HepG2 (cell line): Measurements from ENCODE around the gene TAF6L. TPM values are rescaled to one million over a fixed set of nuclear protein-coding genes. Genes with fewer than 3 reads are reported as not detected.
A peak's percentile ranks its signal among the peaks of the same experiment; 100 is the strongest.

Source experiments
- ATF7 ChIP-seq, 2 experiments: fragments of 450-650 bp in 1 of 2; sonication (generic) in 1 of 2; formaldehyde crosslinking in 1 of 2; IDR thresholded peaks; 2 replicates each; pipeline versions ENCODE4 v1.4.0 to v1.6.1; 2016 to 2020; ENCODE audit warnings: antibody characterized with exemption in 1 of 2, mild to moderate bottlenecking in 1 of 2, missing genetic modification reagents in 1 of 2
- HIVEP1 ChIP-seq: sonication (generic); formaldehyde crosslinking; IDR thresholded peaks from 2 replicates; pipeline ENCODE4 v1.4.0; 2020; ENCODE audit warnings: mild to moderate bottlenecking, missing genetic modification reagents
- KLF9 ChIP-seq: IDR thresholded peaks from 2 replicates; pipeline ENCODE4 v1.6.1; 2016; ENCODE audit warnings: low read depth
- MEIS1 ChIP-seq: sonication (generic); formaldehyde crosslinking; IDR thresholded peaks from 2 replicates; pipeline ENCODE4 v1.9.0; 2021; ENCODE audit warnings: mild to moderate bottlenecking, missing genetic modification reagents, moderate library complexity, borderline replicate concordance
- MIXL1 ChIP-seq: IDR thresholded peaks from 2 replicates; pipeline ENCODE4 v1.6.1; 2016
- MNT ChIP-seq: fragments of 450-650 bp; IDR thresholded peaks from 2 replicates; pipeline ENCODE4 v1.6.1; 2016
- MXD1 ChIP-seq: sonication (generic); formaldehyde crosslinking; IDR thresholded peaks from 2 replicates; pipeline ENCODE4 v1.4.0; 2020; ENCODE audit warnings: mild to moderate bottlenecking, missing genetic modification reagents
- NKX3-1 ChIP-seq: sonication (generic); formaldehyde crosslinking; IDR thresholded peaks from 2 replicates; pipeline ENCODE4 v1.5.0; 2020; ENCODE audit warnings: missing genetic modification reagents
- SKIL ChIP-seq: sonication (generic); formaldehyde crosslinking; IDR thresholded peaks from 2 replicates; pipeline ENCODE4 v1.8.0; 2022; ENCODE audit warnings: missing genetic modification reagents, mild to moderate bottlenecking, moderate library complexity, borderline replicate concordance
- TOE1 ChIP-seq: sonication (generic); formaldehyde crosslinking; IDR thresholded peaks from 2 replicates; pipeline ENCODE4 v1.4.0; 2020; ENCODE audit warnings: mild to moderate bottlenecking, missing genetic modification reagents
- XRCC5 ChIP-seq: fragments of 200-400 bp; formaldehyde crosslinking; optimal IDR thresholded peaks from 2 replicates; pipeline ENCODE3; 2017; ENCODE audit warnings: mild to moderate bottlenecking, low read length
- YEATS2 ChIP-seq: sonication (generic); formaldehyde crosslinking; IDR thresholded peaks from 2 replicates; pipeline ENCODE4 v1.4.0; 2020; ENCODE audit warnings: missing genetic modification reagents, borderline replicate concordance
- ZKSCAN1 ChIP-seq: fragments of 150-350 bp; IDR thresholded peaks from 2 replicates; pipeline ENCODE4 v1.6.1; 2014; ENCODE audit warnings: low read length
- ZNF337 ChIP-seq: sonication (generic); formaldehyde crosslinking; IDR thresholded peaks from 2 replicates; pipeline ENCODE4 v1.5.1; 2020; ENCODE audit warnings: missing genetic modification reagents, low read depth, mild to moderate bottlenecking, borderline replicate concordance
- ZNF343 ChIP-seq: sonication (generic); formaldehyde crosslinking; IDR thresholded peaks from 2 replicates; pipeline ENCODE4 v1.4.0; 2020; ENCODE audit warnings: mild to moderate bottlenecking, missing genetic modification reagents
- ZNF546 ChIP-seq: sonication (generic); formaldehyde crosslinking; conservative IDR thresholded peaks from 2 replicates; pipeline ENCODE4 v1.8.1; 2023; ENCODE audit warnings: mild to moderate bottlenecking, missing genetic modification reagents
- ZNF678 ChIP-seq: sonication (generic); formaldehyde crosslinking; IDR thresholded peaks from 2 replicates; pipeline ENCODE4 v1.4.0; 2020; ENCODE audit warnings: mild to moderate bottlenecking, missing genetic modification reagents
- ZNF879 ChIP-seq: sonication (generic); formaldehyde crosslinking; IDR thresholded peaks from 2 replicates; pipeline ENCODE4 v1.8.1; 2023; ENCODE audit warnings: missing genetic modification reagents
- ZSCAN31 ChIP-seq: sonication (generic); formaldehyde crosslinking; IDR thresholded peaks from 2 replicates; pipeline ENCODE4 v1.5.0; 2020; ENCODE audit warnings: low read depth, mild to moderate bottlenecking, missing genetic modification reagents
- polyA plus RNA-seq, 8 experiments: library from polyadenylated mRNA; depleted of rRNA in 3 of 8; stranded (reverse) in 7 of 8; unstranded in 1 of 8; fragments of >200 nt; fragmentation: Illumina TruSeq in 4 of 8; extraction: Trizol in 4 of 8; gene quantifications; 2 replicates each; pipeline versions ENCODE4 v1.2.1 to v1.2.3, GENCODE V29; 2011 to 2016; ENCODE audit warnings: low read depth in 4 of 8, missing spikeins in 1 of 8, mixed read lengths in 1 of 8; ENCODE audit not compliant: insufficient read depth in 1 of 8
- total RNA-seq, 5 experiments: library from RNA; depleted of rRNA; stranded (reverse); fragments of >200 nt; fragmentation: Illumina TruSeq; extraction: Trizol; gene quantifications; 2 replicates each; pipeline ENCODE4 v1.2.3, GENCODE V29; 2016; ENCODE audit warnings: low read depth in 1 of 5
- TF ChIP-seq, protein P1 (sequence below): IDR thresholded peaks from 2 replicates; pipeline ENCODE4 v1.6.1; 2016; ENCODE audit warnings: low read depth
- TF ChIP-seq, protein P2 (sequence below): sonication (generic); formaldehyde crosslinking; IDR thresholded peaks from 2 replicates; pipeline ENCODE4 v1.5.0; 2020; ENCODE audit warnings: missing genetic modification reagents

TAF6L gene
- total and polyA plus RNA-seq, 2 of the 13 experiments (the other 11 are each of a cell fraction or from before 2014, with no cell fraction given): 12.6 to 19.4 TPM

DNA sequence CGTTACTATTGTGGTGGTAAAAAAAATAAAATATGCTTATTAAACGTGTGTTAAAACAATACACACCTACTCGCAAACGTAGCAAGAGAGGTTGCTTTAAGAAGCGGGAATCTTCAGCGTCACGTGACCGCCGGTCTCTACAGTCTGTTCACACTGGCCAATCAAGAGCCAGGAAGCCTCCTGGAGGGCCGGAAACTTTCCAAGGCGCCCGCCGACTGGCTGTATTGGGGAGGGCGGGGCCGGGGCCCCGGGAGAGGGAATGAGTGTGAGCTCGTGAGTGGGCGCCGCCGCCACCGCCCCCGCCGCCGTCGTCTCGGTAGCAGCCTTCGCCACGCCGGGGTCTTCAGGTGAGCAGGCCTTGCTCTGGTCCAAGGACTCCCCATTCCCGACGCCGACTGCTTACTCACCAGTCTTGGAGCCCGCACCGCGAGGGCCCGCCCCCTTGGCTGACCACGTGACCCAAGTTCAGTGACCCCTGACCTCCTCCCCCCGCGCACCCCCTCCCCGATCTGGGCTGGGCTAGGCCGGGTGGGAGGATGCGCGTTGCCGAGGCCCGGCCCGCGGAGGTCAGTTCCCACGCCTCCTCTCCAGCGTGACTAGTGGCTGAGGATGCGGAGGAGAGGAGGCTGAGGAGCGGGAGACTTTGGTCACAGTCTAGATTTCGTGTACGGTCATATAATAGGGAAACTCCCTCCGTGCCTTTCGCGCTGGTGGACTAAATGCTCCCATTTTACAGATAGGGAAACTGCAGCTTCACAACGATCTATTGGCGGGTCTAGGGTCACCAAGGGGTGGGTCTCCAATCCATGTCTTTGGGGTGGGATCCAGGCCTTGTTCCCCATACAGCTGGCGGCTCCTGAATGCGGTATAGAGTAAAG is at the start of gene TAF6L (continued):
- TF ChIP-seq ZNF337 (CRISPR knock-in tag): no peak
- TF ChIP-seq ZNF343 (CRISPR knock-in tag): 0 out of 2 replicates have a peak, but pooled peaks have one; percentile 29
- 0 out of 2 replicates have a peak, but pooled peaks have one; percentile 6 for TF ChIP-seq MXD1 (CRISPR knock-in tag)
- 0 out of 2 replicates have a peak, but pooled peaks have one; percentile 33 for TF ChIP-seq MEIS1 (CRISPR knock-in tag)
- no peak for TF ChIP-seq ZNF678
- TF ChIP-seq, protein P1, sequence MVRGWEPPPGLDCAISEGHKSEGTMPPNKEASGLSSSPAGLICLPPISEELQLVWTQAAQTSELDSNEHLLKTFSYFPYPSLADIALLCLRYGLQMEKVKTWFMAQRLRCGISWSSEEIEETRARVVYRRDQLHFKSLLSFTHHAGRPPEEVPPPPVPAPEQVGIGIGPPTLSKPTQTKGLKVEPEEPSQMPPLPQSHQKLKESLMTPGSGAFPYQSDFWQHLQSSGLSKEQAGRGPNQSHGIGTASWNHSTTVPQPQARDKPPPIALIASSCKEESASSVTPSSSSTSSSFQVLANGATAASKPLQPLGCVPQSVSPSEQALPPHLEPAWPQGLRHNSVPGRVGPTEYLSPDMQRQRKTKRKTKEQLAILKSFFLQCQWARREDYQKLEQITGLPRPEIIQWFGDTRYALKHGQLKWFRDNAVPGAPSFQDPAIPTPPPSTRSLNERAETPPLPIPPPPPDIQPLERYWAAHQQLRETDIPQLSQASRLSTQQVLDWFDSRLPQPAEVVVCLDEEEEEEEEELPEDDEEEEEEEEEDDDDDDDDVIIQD (CRISPR knock-in tag): 0 out of 2 replicates have a peak, but pooled peaks have one; percentile 8
- 0 out of 2 replicates have a peak, but pooled peaks have one; percentile 19 for TF ChIP-seq MNT
- no peak for TF ChIP-seq TOE1
- peak; percentile 32; the same call in 1 of the 2 replicates for TF ChIP-seq SKIL (CRISPR knock-in tag)
- TF ChIP-seq NKX3-1 (CRISPR knock-in tag): 0 out of 2 replicates have a peak, but pooled peaks have one; percentile 13
- TF ChIP-seq, protein P2, sequence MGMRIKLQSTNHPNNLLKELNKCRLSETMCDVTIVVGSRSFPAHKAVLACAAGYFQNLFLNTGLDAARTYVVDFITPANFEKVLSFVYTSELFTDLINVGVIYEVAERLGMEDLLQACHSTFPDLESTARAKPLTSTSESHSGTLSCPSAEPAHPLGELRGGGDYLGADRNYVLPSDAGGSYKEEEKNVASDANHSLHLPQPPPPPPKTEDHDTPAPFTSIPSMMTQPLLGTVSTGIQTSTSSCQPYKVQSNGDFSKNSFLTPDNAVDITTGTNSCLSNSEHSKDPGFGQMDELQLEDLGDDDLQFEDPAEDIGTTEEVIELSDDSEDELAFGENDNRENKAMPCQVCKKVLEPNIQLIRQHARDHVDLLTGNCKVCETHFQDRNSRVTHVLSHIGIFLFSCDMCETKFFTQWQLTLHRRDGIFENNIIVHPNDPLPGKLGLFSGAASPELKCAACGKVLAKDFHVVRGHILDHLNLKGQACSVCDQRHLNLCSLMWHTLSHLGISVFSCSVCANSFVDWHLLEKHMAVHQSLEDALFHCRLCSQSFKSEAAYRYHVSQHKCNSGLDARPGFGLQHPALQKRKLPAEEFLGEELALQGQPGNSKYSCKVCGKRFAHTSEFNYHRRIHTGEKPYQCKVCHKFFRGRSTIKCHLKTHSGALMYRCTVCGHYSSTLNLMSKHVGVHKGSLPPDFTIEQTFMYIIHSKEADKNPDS (CRISPR knock-in tag): no peak
- TF ChIP-seq XRCC5: peak; percentile 58
- 0 out of 2 replicates have a peak, but pooled peaks have one; percentile 9 for TF ChIP-seq ZKSCAN1
- peak; percentile 76; the same call in 1 of the 2 replicates for TF ChIP-seq ZSCAN31 (CRISPR knock-in tag)
- TF ChIP-seq KLF9 (CRISPR knock-in tag): peak; percentile 15; the same call in 1 of the 2 replicates
- TF ChIP-seq MIXL1 (CRISPR knock-in tag): no peak
- TF ChIP-seq YEATS2: peak; percentile 85
- no peak for TF ChIP-seq HIVEP1 (CRISPR knock-in tag)
- TF ChIP-seq ZNF879 (CRISPR knock-in tag): no peak
- TF ChIP-seq ZNF546 (CRISPR knock-in tag): 0 out of 2 replicates have a peak, but pooled peaks have one; percentile 72
- no peak for TF ChIP-seq ATF7 (IDR thresholded peaks at IDR 0.05)
- TF ChIP-seq ATF7 (CRISPR knock-in tag; IDR thresholded peaks at IDR 0.05): peak; percentile 54; the same call in 1 of the 2 replicates
